Hepatocyte (in vitro differentiated cells): ENCODE results near the gene KCNMA1. TPM values are rescaled to one million over a fixed set of nuclear protein-coding genes. Genes with fewer than 3 reads are reported as not detected.

Experiments used
- DNase-seq: peaks from one replicate; pipeline ENCODE4 v3.0.0-alpha.2; 2016; ENCODE audit warnings: low spot score
- H2AFZ ChIP-seq: fragments of 200-600 bp; sonication (generic); 2 replicates; pipeline ENCODE4 v1.6.0; 2016; ENCODE audit warnings: antibody characterized with exemption, mild to moderate bottlenecking
- H3K27ac ChIP-seq: fragments of 200-600 bp; sonication (generic); 2 replicates; pipeline ENCODE4 v1.5.1; 2016; ENCODE audit warnings: mild to moderate bottlenecking
- H3K27me3 ChIP-seq: fragments of 200-600 bp; sonication (generic); 2 replicates; pipeline ENCODE4 v1.6.1; 2016
- H3K36me3 ChIP-seq: fragments of 200-600 bp; sonication (generic); replicated peaks from 2 replicates; pipeline ENCODE4 v1.5.1; 2016; ENCODE audit warnings: low read depth; ENCODE audit not compliant: insufficient read depth
- H3K4me1 ChIP-seq: fragments of 200-600 bp; sonication (generic); 2 replicates; pipeline ENCODE4 v1.5.1; 2016; ENCODE audit warnings: mild to moderate bottlenecking, moderate library complexity; ENCODE audit not compliant: insufficient read depth
- H3K4me2 ChIP-seq: fragments of 200-600 bp; sonication (generic); 2 replicates; pipeline ENCODE4 v1.6.0; 2016
- H3K4me3 ChIP-seq: fragments of 200-600 bp; sonication (generic); 2 replicates; pipeline ENCODE4 v1.5.1; 2016; ENCODE audit warnings: mild to moderate bottlenecking
- H3K79me2 ChIP-seq: fragments of 200-600 bp; sonication (generic); 2 replicates; pipeline ENCODE4 v1.6.0; 2017; ENCODE audit warnings: mild to moderate bottlenecking
- H3K9me2 ChIP-seq: fragments of 200-600 bp; sonication (generic); replicated peaks from 2 replicates; pipeline ENCODE4 v1.6.0; 2017; ENCODE audit warnings: mild to moderate bottlenecking; ENCODE audit not compliant: insufficient read depth
- H3K9me3 ChIP-seq: fragments of 200-600 bp; sonication (generic); 2 replicates; pipeline ENCODE4 v1.5.1; 2016; ENCODE audit warnings: low read depth, mild to moderate bottlenecking
- H4K20me1 ChIP-seq: fragments of 200-600 bp; sonication (generic); 2 replicates; pipeline ENCODE4 v1.6.0; 2016; ENCODE audit warnings: mild to moderate bottlenecking; ENCODE audit not compliant: insufficient read depth, poor library complexity, severe bottlenecking
- CTCF ChIP-seq: fragments of 200-600 bp; sonication (generic); IDR thresholded peaks from 2 replicates; pipeline ENCODE4 v1.5.1; 2016; ENCODE audit warnings: antibody characterized with exemption, mild to moderate bottlenecking; ENCODE audit not compliant: poor library complexity
- EZH2 ChIP-seq: fragments of 200-600 bp; sonication (generic); IDR thresholded peaks from 2 replicates; pipeline ENCODE4 v1.6.1; 2016; ENCODE audit warnings: antibody characterized with exemption, mild to moderate bottlenecking, borderline replicate concordance
- EZH2phosphoT487 ChIP-seq: fragments of 200-600 bp; sonication (generic); IDR thresholded peaks from one replicate; pipeline ENCODE4 v1.6.1; 2018; ENCODE audit warnings: antibody characterized with exemption, mild to moderate bottlenecking, low read depth, moderate library complexity; ENCODE audit not compliant: unreplicated experiment, severe bottlenecking
- WGBS: methylation state at CpG from one replicate; pipeline ENCODE4 v1.1.6; 2016; ENCODE audit warnings: low lambda C conversion rate; ENCODE audit errors: missing lambda C conversion rate; 5-methylcytosine and 5-hydroxymethylcytosine counted together
- polyA plus RNA-seq: library from polyadenylated mRNA; unstranded; fragments of >200 nt; fragmentation: Nextera tagmentation; extraction: Ambion mirVana; gene quantifications from 2 replicates; pipeline ENCODE4 v1.2.1, GENCODE V29; 2016
- total RNA-seq: library from RNA; depleted of rRNA; stranded (reverse); fragments of >200 nt; gene quantifications from 2 replicates; pipeline ENCODE4 v1.2.3, GENCODE V29; 2014

KCNMA1 gene
- total and polyA plus RNA-seq, 2 experiments from 2014 or later, result 42.6 to 73.3 TPM

DNA sequence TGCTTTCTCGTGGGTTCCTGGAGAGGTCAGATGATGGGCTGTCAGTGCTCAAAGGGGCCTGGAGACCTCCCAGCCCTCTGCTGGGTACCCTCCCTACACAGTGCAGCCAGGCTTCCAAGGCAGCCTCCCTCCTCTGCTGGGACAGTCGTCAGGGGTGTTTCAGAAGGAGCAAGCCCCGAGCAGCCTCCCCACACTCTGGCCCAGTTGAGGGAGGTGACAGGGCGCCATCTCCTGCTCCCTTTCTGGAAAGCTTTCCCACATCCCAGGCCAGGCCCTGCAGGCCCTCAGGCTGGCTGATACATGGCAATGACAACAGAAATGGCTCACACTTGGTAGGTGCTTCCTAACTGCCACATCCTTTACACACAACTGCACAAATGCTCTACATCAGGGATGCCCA is 32.1 kb downstream of the KCNMA1 start:
- Histone ChIP-seq H3K27me3 (no peaks in the 10 kb centered on the region), H3K79me2 (peaks cover 14% of the 10 kb centered on the region), H3K4me3 (no peak overlapping the region), H4K20me1 (no peaks in the 10 kb centered on the region), H2AFZ (no peak overlapping the region), H3K36me3 (no peaks in the 10 kb centered on the region), H3K9me3 (no peaks in the 10 kb centered on the region), H3K4me1 (peaks cover 19% of the 10 kb centered on the region), H3K9me2 (no peaks in the 10 kb centered on the region), H3K4me2 (no peak overlapping the region), H3K27ac (no peak overlapping the region)
- DNase-seq, result no peak
- 56% methylated on average over 4 of the region's 4 CpGs for WGBS
- TF ChIP-seq EZH2 (no peak), EZH2phosphoT487 (no peak), CTCF (peak; percentile 8)

GRCh38 chr10:77604941-77605351 is 32.7 kb downstream of the KCNMA1 start:
- Histone ChIP-seq H2AFZ (no peak overlapping the region), H3K9me3 (no peaks in the 10 kb centered on the region), H4K20me1 (no peaks in the 10 kb centered on the region), H3K4me1 (peaks cover 14% of the 10 kb centered on the region), H3K4me3 (no peak overlapping the region), H3K27me3 (no peaks in the 10 kb centered on the region), H3K9me2 (no peaks in the 10 kb centered on the region), H3K79me2 (peaks cover 14% of the 10 kb centered on the region), H3K4me2 (no peak overlapping the region), H3K36me3 (no peaks in the 10 kb centered on the region), H3K27ac (no peak overlapping the region)
- no peak for DNase-seq
- WGBS, result 76% methylated on average over 6 of the region's 6 CpGs
- TF ChIP-seq EZH2phosphoT487, result no peak
- TF ChIP-seq CTCF, result no peak

GRCh38 chr10:77604063-77604462 is 33.5 kb downstream of the KCNMA1 start:
- no peaks in the 10 kb centered on the region for H3K27me3 ChIP-seq
- no peak overlapping the region for H3K4me3 ChIP-seq
- 79% methylated on average over 1 of the region's 1 CpG for WGBS
- peaks cover 11% of the 10 kb centered on the region for H3K79me2 ChIP-seq
- no peaks in the 10 kb centered on the region for H3K9me3 ChIP-seq
- TF ChIP-seq CTCF (no peak), EZH2 (no peak), EZH2phosphoT487 (no peak)
- H3K36me3 ChIP-seq, result no peaks in the 10 kb centered on the region
- no peak overlapping the region for H3K27ac ChIP-seq
- H3K9me2 ChIP-seq, result no peaks in the 10 kb centered on the region
- peaks cover 13% of the 10 kb centered on the region for H3K4me1 ChIP-seq
- H3K4me2 ChIP-seq, result no peak overlapping the region
- no peaks in the 10 kb centered on the region for H4K20me1 ChIP-seq
- DNase-seq, result no peak
- H2AFZ ChIP-seq, result no peak overlapping the region

DNA sequence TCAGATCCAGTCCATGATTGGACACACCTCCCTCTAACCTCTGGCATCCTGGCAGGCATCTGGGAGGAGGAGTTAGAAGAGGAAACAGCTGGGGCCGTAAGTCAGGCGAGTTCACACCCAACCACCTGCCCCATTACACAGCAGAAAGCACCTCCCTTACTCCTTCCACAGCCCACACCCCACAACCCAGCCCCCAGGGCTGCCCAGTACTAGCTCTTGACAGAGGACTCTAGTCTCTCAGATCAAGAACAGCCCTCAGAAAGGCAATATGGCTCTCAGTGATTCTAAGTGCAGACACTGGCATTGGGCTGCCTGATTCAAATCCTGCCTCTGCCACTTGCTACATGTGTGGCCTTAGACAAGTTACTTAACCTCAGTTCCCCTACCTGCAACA is 34.1 kb downstream of the KCNMA1 start:
- no peak overlapping the region for H3K27ac ChIP-seq
- H3K9me3 ChIP-seq, result no peaks in the 10 kb centered on the region
- H3K27me3 ChIP-seq, result no peaks in the 10 kb centered on the region
- no peaks in the 10 kb centered on the region for H3K36me3 ChIP-seq
- H3K79me2 ChIP-seq, result peaks cover 11% of the 10 kb centered on the region
- H3K4me3 ChIP-seq, result no peak overlapping the region
- no peak overlapping the region for H3K4me2 ChIP-seq
- H4K20me1 ChIP-seq, result no peaks in the 10 kb centered on the region
- WGBS, result 47% methylated on average over 2 of the region's 2 CpGs
- H3K9me2 ChIP-seq, result no peaks in the 10 kb centered on the region
- peaks cover 13% of the 10 kb centered on the region for H3K4me1 ChIP-seq
- no peak overlapping the region for H2AFZ ChIP-seq
- no peak for DNase-seq
- TF ChIP-seq EZH2phosphoT487 (no peak), EZH2 (no peak), CTCF (no peak)
